Nephron (organoid): ENCODE measurements around the gene SVBP.

Source experiments
- H3K27ac Mint-ChIP-seq, 3 experiments: 2 replicates each; pipeline ENCODE4 v1.8.0; 2020; ENCODE audit warnings: mixed read lengths in 3 of 3, mild to moderate bottlenecking in 2 of 3, moderate library complexity in 1 of 3
- H3K27me3 Mint-ChIP-seq: 2 replicates; pipeline ENCODE4 v1.8.0; 2021; ENCODE audit warnings: low read depth, mild to moderate bottlenecking, moderate library complexity, mixed read lengths
- H3K36me3 Mint-ChIP-seq: 2 replicates; pipeline ENCODE4 v1.8.0; 2020; ENCODE audit warnings: low read depth, mixed read lengths
- H3K4me1 Mint-ChIP-seq: 2 replicates; pipeline ENCODE4 v1.8.0; 2020; ENCODE audit warnings: mixed read lengths
- H3K4me3 Mint-ChIP-seq, 3 experiments: 2 replicates each; pipeline ENCODE4 v1.8.0; 2020; ENCODE audit warnings: mild to moderate bottlenecking in 3 of 3, mixed read lengths in 3 of 3, moderate library complexity in 2 of 3
- H3K9me3 Mint-ChIP-seq: 2 replicates; pipeline ENCODE4 v1.8.0; 2020; ENCODE audit warnings: mixed read lengths
- CTCF ChIP-seq, 3 experiments: fragments of 200-600 bp; sonication (generic); IDR thresholded peaks; one replicate each; pipeline ENCODE4 v1.5.0; 2021; ENCODE audit warnings: antibody characterized with exemption in 3 of 3; ENCODE audit not compliant: unreplicated experiment in 3 of 3

Gene SVBP

GRCh38 chr1:42779725-42780124, 37.5 kb downstream of the SVBP start:
- no peaks in the 10 kb centered on the region for H3K27me3 Mint-ChIP-seq

GRCh38 chr1:42777852-42778251, 39.3 kb downstream of the SVBP start:
- no peaks in the 10 kb centered on the region for H3K4me1 Mint-ChIP-seq
- H3K27me3 Mint-ChIP-seq: no peaks in the 10 kb centered on the region
- peaks cover 81% of the 10 kb centered on the region for H3K36me3 Mint-ChIP-seq
- no peak overlapping the region for H3K4me3 Mint-ChIP-seq
- peak; percentile 40 to 67 (median 52) for TF ChIP-seq CTCF (IDR thresholded peaks at IDR 0.05; ENCODE audit: unreplicated experiment in 3 of 3)
- H3K9me3 Mint-ChIP-seq: no peaks in the 10 kb centered on the region
- no peak overlapping the region for H3K27ac Mint-ChIP-seq

More at GRCh38 chr1:42779725-42780124, 37.5 kb downstream of the SVBP start:
- H3K4me1 Mint-ChIP-seq: no peaks in the 10 kb centered on the region
- H3K4me3 Mint-ChIP-seq: no peak overlapping the region
- no peak overlapping the region for H3K27ac Mint-ChIP-seq
- no peak for TF ChIP-seq CTCF (IDR thresholded peaks at IDR 0.05; ENCODE audit: unreplicated experiment in 3 of 3)
- no peaks in the 10 kb centered on the region for H3K9me3 Mint-ChIP-seq
- peaks cover 70% of the 10 kb centered on the region for H3K36me3 Mint-ChIP-seq

GRCh38 chr1:42776502-42776901, 40.7 kb downstream of the SVBP start:
- Mint-ChIP-seq H3K9me3 (no peaks in the 10 kb centered on the region), H3K36me3 (peaks cover 78% of the 10 kb centered on the region), H3K27ac (no peak overlapping the region), H3K4me3 (no peak overlapping the region), H3K27me3 (no peaks in the 10 kb centered on the region), H3K4me1 (peaks cover 5% of the 10 kb centered on the region)
- TF ChIP-seq CTCF (IDR thresholded peaks at IDR 0.05; ENCODE audit: unreplicated experiment in 3 of 3): no peak

GRCh38 chr1:42774928-42775526, 42.2 kb downstream of the SVBP start:
- no peak for TF ChIP-seq CTCF (IDR thresholded peaks at IDR 0.05; ENCODE audit: unreplicated experiment in 3 of 3)
- H3K4me3 Mint-ChIP-seq: no peak overlapping the region
- H3K9me3 Mint-ChIP-seq: no peaks in the 10 kb centered on the region
- peaks cover 14% of the 10 kb centered on the region for H3K4me1 Mint-ChIP-seq
- no peak overlapping the region for H3K27ac Mint-ChIP-seq
- no peaks in the 10 kb centered on the region for H3K27me3 Mint-ChIP-seq
- H3K36me3 Mint-ChIP-seq: peaks cover 71% of the 10 kb centered on the region

GRCh38 chr1:42773420-42773819, 43.8 kb downstream of the SVBP start:
- Mint-ChIP-seq H3K4me1 (peaks cover 17% of the 10 kb centered on the region), H3K27ac (peak overlapping the region in 1 of 3 experiments; percentile 40)

More at GRCh38 chr1:42773420-42773819, 43.8 kb downstream of the SVBP start:
- Mint-ChIP-seq H3K27me3 (no peaks in the 10 kb centered on the region), H3K4me3 (no peak overlapping the region), H3K9me3 (no peaks in the 10 kb centered on the region), H3K36me3 (peaks cover 63% of the 10 kb centered on the region)
- no peak for TF ChIP-seq CTCF (IDR thresholded peaks at IDR 0.05; ENCODE audit: unreplicated experiment in 3 of 3)
